GM18951 (cell line): ENCODE measurements around the gene ITGA11.

Experiments
- POLR2A ChIP-seq: IDR thresholded peaks from 4 replicates; pipeline ENCODE4 v1.6.1; 2011; ENCODE audit warnings: mild to moderate bottlenecking; ENCODE audit not compliant: insufficient read length, insufficient read depth; ENCODE audit errors: extremely low read depth
- in situ Hi-C: fragments of 300-500 bp; cut with MboI; formaldehyde crosslinking; loops from one replicate; pipeline ENCODE4 v1.12.0; 2022; ENCODE audit warnings: low sequenced_read_pairs, mixed read lengths, inconsistent platforms; ENCODE audit not compliant: unreplicated experiment

ITGA11 gene

DNA sequence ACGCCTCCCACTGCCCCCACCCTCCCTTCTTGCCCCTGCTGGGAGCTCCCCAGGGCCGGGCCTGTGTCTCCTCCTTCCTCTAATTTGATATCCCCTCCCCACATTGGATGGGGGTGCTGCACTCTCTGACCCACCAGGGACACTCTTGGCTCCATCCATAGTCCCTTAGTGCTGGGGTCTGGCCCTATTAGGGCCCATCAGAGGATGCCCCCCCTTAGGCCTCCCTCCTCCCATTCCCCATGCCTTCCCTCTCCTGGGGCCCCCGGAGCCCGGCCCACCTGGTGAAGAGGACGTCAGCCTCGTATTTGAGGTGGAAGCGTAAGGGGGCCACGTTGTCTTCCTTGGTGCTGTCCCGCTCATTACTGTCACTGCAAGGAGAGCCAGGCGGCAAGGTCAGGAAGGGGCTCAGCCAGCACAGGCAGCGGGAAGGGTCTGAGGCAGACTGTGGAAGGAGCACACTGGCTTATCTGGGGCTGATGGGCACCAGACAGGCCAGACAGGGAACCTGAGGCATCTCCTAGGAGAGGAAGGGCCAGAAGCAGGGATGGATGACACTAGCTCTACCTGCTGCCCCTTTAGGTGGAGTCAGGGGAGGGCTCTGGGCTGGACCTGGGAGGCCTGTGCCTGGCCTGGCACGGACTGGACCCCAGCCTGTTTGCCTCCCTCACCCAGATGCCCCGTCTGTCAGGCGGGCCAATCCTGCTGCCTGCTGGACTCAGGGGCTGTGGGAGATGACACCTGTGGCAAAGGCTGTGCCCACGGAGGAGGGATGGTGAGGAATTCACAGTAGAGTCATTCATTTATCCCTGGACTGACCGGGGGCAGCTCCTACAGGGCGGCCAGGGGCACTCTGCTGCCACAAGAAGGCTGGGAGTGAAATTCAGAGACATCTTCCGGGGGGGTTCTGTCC lies 118.2 kb downstream of the ITGA11 start:
- in situ Hi-C loops, result no loop called here

GRCh38 chr15:68312701-68313204 lies 119.2 kb downstream of the ITGA11 start:
- in situ Hi-C loops, result no loop called here
- no peak for TF ChIP-seq POLR2A

More for the DNA sequence above, 118.2 kb downstream of the ITGA11 start:
- no peak for TF ChIP-seq POLR2A

DNA sequence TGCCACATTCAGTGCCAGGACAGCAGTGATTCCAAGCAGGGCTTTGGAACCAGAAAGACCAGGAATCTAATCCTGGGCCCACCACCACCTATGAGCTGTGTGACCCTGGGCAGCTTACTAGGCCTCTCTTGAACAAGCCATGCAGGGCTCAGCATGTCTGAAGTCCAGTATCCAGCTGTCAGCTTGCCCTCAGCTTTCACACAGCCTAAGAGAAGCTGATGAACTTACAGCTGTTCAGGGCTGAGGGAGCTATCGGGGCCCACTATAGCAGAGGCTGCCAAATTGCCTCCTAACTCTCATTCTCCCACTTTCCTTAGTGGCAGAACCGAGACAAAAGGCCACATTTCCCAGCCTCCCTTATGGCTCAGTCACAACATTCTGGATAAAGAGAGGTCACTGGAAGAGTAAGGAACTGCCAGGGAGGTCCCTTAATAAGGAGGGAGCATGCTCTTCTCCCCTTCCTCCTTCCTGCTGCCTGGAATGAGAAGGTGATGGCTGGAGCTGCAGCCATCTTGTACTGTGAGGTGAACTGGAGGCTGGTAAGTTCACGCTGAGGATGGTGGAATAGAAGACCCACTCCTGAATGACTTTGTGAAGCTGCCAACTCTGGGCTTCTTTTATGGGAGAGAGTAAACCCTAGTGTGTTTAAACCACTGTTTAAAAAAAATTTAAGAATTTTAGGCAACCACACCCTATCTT lies 120.0 kb downstream of the ITGA11 start:
- TF ChIP-seq POLR2A, result no peak
- in situ Hi-C loops, result no loop called here

DNA sequence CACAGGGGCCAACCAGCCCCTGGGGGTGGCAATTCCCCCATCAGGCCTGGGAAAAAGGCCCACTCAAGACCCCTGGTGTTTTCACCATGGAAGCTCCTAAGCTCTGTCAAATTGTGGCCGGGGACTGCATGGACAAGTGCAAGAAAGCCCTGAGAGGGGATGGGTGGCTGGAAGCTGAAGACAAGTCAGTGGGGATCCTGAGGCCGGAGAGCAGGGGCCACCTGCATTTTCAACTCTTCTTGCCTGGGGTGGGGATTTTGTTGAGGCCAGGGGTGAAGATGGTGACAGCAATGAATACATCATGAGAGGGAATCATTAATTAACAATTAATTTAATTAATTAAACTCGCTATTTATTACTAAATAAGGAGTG lies 120.5 kb downstream of the ITGA11 start:
- in situ Hi-C loops, result no loop called here
- TF ChIP-seq POLR2A, result no peak

DNA sequence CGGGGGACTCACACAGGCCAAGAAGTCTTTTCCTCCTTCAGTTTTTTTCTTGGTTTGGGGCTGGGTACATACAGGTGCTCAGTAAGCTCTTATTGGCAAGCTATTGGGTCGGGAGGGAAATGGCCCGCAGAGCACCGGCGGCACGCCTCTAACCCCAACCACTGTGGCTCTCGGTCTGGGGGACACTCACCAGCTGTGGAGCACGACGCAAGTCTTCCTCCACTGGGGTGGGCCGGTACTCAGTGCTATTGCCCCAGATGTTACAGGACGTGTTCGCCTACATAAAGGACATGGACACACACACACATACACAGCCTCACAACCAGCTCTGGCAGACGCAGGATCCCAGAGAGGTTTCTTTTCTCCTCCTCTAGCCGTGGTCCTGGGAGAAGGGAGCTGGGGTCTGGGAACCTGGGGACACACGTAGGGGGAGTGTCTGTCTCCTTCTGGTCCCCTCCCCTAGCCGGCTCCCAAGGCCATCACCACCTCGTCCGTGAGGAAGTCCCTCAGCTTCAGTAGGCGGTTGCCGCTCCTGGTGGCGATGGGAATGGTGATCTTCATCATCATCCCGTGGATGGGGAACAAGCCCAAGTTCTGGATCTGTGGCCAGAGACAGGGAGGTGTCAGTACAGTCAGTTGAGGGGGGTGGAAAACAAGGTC lies 121.0 kb downstream of the ITGA11 start:
- no peak for TF ChIP-seq POLR2A
- in situ Hi-C loops, result no loop called here

GRCh38 chr15:68310178-68310803 lies 121.7 kb downstream of the ITGA11 start:
- in situ Hi-C loops, result no loop called here
- no peak for TF ChIP-seq POLR2A

GRCh38 chr15:68309024-68309423 lies 122.9 kb downstream of the ITGA11 start:
- in situ Hi-C loops, result no loop called here

DNA sequence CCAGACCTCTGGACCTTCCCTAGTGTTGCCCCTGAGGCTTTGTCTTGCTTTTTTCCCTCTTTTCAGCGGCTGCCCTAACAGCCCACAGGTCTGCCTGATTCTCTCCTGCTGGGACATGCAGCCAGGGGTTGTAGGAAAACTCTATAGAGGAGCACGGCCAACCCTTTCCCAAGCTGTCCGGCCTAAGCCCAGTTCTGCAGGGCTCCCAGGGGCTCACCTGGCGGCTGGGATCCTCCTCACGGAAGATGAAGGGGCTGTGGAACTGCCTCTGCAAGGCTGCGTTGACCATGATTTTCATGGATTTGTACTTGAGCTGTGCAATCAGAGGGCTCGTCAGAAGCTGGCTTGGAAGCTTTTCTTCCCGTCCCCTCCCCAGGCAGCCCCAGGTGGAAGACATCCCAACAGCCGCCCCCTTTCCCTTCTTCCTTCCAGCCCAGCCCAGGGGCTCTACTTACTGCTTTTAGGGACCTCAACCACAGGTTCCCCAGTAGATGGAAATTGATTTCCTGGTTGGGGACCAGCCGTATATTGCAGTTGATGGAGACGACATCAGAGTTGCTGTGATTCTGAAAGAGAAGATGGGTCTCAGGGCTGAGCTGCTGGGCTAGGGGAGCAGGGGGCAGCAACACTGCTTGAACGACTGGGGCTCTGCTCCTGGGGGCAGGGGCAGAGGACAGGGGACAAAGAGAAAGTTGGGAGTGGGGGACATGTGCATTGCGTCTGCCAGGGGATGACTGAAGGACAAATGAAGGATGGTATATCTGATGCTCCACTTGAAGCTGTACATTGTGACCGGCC lies 124.6 kb downstream of the ITGA11 start:
- in situ Hi-C loops, result no loop called here
- TF ChIP-seq POLR2A, result no peak

More at GRCh38 chr15:68309024-68309423, 122.9 kb downstream of the ITGA11 start:
- no peak for TF ChIP-seq POLR2A

DNA sequence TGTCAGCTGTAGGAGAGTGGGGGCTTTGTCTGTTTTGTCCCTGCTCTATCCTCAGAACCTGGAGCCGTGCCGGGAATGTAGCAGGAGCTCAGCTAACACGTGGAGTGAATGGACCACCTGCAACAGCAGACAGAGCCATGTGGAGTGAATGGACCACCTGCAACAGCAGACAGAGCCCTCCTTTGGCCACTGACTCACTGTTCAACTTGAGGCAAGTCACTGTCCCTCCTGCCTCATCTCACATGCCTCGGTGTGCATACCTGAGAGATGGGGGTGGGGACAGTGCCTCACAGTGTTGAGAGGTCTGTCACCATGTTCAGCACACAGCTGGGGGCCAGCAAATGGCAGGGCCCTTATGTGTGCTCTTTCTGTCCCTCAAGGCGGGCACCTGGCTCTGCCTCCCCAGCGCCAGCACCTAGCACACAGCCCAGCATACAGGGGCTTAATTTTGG lies 126.5 kb downstream of the ITGA11 start:
- in situ Hi-C loops, result no loop called here

GRCh38 chr15:68304589-68305337 lies 127.2 kb downstream of the ITGA11 start:
- in situ Hi-C loops, result no loop called here
- TF ChIP-seq POLR2A, result no peak

More for the DNA sequence above, 126.5 kb downstream of the ITGA11 start:
- TF ChIP-seq POLR2A, result no peak
